MV-4-11 (cell line): ENCODE measurements around the gene CGB5.
"Not testable (repeated sequence)": the region's sequence is repeated elsewhere in the genome, so short reads cannot be mapped to it uniquely, and the experiment has no call there.

Experiments
- DNase-seq: peaks from one replicate; lab custom pipeline; 2025; lab: John Stamatoyannopoulos, UW

CGB5 gene

DNA sequence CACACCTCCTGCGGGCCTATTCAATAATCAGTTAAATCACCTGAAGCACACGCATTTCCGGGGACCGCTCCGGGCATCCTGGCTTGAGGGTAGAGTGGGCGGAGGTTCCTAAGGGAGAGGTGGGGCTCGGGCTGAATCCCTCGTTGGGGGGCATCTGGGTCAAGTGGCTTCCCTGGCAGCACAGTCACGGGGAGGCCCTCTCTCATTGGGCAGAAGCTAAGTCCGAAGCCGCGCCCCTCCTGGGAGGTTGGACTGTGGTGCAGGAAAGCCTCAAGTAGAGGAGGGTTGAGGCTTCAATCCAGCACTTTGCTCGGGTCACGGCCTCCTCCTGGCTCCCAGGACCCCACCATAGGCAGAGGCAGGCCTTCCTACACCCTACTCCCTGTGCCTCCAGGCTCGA lies at the start of gene CGB5:
CGB5 (plus strand) TSS at position 301 of the 400 bp plus-strand sequence. CDS start 362 bp downstream, outside the sequence.
- DNase-seq: not testable (repeated sequence)

DNA sequence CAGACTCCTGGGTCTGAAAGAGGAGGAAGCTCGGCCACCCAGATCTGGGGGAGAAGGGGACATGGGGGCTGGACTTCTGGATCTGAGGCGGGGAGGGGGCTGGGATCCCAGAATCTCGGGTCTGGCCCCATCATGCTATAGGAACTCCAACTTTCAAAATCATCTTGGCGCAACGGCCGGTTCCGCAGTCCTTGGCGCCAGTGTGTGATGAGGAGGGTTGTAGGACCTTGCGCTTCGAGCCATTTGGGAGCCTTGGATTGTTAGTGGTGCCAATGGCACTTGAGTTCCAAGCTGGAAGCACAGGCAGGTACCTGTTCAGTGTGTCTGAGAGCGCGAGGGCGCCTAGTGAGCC lies 49.6 kb upstream of the CGB5 start:
- DNase-seq: no peak

DNA sequence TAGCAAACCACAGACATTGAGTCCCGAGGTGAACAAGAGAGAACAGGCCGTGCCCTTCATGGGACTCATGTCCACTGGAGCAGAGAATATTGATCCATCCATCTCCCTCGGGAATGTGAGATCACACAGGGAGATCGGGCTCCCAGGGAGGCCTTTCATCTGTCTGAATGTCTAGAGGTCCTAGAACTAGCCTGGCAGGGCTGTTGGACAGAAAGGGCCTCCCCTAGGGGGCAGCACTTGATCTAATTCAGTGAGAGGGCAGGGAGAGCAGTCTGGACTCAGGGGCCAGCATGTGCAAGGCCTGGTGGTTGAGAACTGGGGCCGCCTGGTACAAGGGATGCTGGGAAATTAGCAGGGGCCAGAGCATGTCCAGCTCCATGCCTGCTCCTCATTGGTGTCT lies 45.7 kb upstream of the CGB5 start:
- peak; percentile 52 for DNase-seq

DNA sequence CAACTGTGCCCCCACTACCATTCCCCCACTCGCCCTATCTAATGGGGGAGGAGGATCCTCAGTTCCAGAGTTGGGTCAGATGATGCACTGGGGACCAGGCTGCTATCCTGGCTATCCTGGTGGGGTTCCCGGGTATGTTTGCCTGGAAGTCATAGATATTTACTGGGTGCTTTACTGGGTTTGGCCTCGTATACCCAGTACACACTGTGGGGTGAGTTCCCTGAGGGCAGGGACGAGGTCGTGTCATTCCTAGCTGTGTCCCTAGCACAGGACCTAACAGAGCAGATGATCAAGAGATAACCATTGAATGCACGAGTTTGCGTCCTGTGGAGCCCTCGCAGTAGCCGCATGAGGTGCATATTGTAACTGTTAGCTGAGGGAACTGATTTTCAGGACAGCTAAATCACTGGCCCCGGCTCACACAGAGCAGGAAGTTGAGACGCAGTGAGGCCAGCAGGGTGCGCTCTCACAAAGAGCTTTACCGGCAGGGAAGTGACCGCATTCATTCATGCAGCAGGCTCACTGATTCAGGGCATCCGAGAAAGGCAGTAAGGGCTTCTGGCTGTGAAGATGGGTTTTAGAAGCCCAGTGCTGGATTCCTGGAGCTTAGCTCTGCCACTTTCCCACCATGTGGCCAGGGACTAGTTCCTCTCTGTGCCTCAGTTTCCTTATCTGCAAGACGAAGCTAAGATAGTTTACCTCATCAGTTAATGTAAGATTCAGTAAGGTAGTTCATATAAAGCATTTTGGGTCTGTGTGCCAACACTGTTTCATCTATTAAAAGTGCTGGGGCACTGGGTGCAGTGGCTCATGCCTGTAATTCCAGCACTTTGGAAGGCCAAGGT lies 43.9 kb upstream of the CGB5 start:
- peak; percentile 73 for DNase-seq

DNA sequence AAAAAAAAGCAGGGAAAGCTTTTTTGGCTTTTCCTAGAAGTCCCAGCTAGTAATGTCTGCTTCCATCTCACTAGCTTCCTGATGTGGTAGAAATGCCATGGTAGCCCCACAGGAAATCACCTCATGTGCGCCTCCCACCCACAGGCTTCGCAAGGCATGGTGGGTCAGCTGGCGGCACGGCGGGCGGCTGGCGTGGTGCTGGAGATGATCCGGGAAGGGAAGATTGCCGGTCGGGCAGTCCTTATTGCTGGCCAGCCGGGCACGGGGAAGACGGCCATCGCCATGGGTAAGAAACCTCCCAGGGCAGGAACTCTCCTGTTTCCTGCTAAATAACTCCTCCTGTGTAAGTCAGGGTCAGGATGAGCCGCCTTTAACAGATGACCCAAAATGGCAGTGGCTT lies 39.5 kb upstream of the CGB5 start:
- DNase-seq: no peak

DNA sequence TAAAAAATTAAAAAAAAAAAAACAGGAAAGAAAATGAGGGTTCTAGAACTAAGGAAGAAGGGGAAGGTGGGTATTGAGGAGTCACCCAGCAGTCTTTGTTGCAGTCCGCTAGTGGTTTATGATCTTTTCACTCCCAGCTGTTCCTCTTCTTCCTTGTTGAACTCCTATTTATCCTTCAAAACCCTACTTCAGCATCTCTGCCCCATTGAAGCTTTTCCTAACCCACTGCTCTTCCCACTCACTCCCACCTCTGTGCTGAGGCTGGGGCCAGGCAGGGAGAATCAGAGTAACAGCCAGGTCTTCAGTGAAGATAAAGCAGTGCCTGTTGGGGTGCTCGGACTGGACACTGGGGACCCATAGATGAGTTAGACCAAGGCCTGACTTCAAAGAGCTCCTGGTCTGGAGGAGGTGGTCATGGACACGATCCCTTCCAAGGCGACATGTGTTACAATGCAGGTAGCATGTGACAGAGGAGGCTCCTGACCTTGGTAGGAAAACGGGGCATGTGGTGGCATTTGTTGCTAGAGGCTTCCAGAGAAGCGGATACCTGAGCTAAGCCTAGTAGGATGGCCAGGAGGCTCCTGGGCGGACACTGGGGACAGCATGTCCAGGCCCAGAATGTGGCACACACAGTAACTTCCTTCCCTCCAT lies 38.6 kb upstream of the CGB5 start:
- DNase-seq: no peak

DNA sequence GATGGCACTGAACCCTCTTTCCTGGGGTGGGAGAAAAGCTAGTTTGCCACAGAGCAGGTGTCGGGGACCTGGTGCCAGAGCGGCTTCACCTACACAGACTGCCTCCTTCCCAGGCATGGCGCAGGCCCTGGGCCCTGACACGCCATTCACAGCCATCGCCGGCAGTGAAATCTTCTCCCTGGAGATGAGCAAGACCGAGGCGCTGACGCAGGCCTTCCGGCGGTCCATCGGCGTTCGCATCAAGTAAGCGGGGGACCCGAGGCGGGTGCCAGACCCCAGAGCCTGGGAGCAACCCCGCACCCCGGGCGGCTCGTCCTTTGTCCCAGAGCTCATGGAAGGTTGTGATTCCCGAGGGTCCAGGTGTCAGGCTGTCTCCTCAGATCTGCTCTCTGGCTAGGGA lies 36.7 kb upstream of the CGB5 start:
- DNase-seq: no peak

DNA sequence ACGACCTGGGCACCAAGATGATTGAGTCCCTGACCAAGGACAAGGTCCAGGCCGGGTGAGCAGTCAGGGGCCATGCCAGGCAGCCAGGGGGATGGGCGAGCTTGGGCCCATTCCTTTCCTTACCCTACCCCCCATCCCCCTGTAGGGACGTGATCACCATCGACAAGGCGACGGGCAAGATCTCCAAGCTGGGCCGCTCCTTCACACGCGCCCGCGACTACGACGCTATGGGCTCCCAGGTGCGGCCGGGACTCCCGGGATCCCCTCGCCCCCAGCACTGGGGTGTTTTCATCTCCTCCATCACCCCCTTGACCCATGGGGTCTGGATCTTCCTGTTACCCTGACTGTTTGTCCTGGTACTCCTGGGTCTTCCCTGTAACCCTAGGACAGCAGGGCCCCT lies 33.8 kb upstream of the CGB5 start:
- DNase-seq: no peak

DNA sequence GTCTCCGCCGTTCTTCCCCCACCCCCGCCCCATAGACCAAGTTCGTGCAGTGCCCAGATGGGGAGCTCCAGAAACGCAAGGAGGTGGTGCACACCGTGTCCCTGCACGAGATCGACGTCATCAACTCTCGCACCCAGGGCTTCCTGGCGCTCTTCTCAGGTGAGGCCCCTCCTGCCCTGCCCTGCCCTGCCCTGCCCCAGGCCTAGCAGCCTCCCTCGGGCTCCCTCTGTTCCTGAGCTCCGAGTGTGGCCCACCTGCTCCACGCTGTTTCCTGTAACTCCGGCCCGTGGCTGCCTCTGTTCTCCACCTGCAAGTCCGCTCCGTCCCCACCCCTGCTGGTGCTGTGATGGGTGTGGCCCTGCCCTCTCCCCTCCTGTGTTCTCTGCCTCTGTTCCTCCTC lies 33.2 kb upstream of the CGB5 start:
- DNase-seq: no peak

DNA sequence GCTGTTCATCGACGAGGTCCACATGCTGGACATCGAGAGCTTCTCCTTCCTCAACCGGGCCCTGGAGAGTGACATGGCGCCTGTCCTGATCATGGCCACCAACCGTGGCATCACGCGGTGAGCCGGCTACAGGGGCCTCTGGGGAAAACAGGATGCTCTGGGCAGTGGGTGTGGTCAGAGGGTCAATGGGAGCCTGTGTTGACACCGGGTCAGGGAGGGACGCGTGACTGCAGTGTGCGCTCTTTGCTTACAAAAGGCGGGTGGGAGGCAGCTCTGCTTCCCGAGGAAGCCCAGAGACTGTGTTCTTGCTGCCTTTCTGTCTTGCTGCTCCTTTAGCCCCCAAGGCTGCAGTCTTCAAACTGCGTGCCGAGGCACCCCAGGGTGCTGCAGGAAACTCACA lies 32.5 kb upstream of the CGB5 start:
- DNase-seq: no peak

DNA sequence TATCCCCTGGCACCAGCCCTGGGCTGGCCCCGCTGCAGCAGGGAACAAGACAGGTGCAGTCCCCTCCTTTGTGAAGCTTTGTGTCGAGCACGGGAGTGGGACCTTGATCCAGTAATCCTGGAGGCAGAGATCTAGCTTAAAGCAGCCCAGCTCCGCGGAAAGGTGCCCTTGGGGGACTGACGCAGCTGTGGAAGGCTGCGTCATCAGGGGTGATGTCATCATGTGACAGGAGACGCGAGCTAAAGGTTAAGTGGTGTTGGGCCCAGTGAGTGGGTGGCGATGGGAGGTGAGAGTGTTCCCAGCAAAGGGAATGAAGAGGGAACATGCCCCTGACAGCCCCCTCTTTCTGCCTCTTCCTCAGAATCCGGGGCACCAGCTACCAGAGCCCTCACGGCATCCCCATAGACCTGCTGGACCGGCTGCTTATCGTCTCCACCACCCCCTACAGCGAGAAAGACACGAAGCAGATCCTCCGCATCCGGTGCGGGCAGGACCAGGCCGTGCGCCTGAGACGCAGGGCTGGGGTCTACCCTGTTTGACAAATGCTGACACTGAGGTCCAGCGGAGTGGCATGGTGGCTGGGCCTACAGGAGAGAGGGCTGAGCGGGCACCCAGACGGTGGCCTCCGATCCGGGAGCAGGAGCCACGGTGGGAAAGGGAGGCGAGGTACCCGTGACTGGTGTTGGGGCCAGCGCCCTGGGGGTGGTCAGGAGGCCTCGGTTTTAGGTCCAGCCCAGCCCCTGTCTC lies 29.4 kb upstream of the CGB5 start:
- no peak for DNase-seq

DNA sequence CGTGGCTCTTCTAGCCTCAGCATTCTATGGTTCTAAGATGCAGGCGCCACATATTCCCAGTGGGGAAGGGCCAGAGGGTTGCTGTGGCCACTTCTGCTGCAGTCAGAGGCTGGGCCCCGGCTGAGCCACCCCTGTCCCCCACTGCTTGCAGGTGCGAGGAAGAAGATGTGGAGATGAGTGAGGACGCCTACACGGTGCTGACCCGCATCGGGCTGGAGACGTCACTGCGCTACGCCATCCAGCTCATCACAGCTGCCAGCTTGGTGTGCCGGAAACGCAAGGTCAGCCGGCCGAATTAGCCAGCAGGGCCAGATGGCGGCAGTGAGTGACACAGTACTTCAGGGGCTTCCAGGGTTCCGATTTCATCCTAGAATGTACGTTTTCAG lies 28.8 kb upstream of the CGB5 start:
- no peak for DNase-seq

DNA sequence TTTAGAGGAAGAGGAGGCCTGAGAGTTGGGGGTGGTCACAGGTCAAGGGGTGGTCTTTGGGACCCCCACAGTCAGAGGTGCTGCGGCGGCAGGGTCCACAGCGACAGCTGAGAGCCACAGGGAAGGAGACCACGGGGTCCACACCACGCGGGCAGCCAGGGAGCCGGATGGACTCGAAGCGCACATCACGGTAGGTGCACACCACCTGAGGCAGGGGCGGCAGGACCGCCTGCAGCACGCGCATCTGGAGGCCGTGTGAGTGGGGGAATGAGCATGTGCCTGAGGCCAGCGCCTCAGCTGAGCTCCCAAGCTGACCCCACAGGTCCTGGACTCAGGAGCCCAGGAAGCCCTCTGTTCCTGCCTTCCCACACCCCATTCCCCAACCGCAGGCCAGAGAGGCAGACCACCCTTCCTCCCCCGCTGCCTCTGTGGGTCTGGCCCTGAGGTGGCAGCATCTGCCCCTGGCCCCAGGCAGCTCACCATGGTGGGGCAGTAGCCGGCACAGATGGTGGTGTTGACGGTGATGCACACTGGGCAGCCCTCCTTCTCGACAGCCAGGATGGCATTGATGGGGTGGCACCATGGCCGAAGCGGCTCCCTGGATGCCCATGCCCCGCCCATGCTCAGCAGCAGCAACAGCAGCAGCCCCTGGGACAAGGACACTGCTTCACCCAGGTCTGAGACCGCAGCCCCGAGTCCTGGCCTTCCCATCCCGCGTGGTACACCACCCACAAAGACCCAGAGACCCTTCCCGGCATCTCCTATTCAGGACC lies 27.4 kb upstream of the CGB5 start:
- DNase-seq: no peak

DNA sequence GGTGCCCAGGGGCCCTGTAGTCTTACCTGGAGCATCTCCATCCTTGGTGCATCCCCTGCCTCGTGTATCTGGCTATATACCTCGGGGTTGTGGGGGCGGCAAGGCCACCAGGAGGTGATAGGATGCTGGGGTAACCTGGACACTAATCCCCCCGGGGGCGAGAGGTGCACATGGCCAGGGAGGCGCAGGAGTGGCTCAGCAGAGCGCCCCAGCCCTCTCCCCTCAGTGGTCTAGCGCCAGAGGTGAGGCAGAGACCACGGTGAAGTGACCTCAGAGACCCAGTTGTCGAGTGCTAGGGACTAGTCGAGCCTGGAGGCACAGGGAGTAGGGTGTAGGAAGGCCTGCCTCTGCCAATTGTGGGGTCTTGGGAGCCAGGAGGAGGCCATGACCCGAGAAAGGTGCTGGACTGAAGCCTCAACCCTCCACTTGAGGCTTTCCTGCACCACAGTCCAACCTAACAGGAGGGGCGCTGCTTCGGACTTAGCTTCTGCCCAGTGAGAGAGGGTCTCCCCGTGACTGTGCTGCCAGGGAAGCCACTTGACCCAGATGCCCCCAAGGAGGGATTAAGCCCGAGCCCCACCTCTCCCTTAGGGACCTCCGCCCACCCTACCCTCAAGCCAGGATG lies 26.5 kb upstream of the CGB5 start, which contains the start of gene LHB:
LHB (minus strand) TSS at position 51 of the 625 bp plus-strand sequence; CDS start at position 41, 10 bp downstream.
- DNase-seq: no peak

DNA sequence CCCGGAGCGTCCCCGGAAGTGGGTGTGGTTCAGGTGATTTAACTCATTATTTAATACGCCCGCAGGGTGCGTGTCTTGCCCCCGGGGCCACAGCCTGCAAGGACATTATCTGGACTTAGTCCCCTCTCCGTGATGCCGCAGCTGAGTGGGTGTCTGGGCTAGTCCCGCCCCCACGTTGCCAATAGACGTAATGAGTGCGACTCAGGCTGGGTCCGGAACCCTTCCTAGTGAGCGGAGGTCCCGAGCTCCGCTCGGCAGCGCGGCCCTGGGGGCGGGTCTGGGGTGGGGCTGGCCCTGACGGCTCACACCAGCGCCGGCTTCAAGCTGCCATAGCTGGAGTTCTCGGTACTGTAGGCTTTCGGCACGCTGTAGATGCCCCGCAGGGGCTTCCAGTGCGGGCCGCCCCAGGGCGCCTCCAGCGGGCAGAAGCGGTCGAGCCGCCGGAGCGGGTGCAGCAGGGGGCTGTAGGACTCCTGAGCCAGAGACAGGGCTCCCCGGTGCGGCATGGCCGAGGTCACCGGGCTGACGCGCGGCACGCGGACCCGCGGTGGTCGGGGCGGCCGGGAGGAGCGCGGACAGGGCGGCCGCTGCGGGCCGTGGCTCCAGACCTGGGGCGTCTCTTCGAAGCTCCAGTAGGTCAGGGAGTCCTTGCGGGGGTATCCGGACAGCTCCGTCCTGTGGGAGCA lies 25.8 kb upstream of the CGB5 start:
- DNase-seq: peak; percentile 49

DNA sequence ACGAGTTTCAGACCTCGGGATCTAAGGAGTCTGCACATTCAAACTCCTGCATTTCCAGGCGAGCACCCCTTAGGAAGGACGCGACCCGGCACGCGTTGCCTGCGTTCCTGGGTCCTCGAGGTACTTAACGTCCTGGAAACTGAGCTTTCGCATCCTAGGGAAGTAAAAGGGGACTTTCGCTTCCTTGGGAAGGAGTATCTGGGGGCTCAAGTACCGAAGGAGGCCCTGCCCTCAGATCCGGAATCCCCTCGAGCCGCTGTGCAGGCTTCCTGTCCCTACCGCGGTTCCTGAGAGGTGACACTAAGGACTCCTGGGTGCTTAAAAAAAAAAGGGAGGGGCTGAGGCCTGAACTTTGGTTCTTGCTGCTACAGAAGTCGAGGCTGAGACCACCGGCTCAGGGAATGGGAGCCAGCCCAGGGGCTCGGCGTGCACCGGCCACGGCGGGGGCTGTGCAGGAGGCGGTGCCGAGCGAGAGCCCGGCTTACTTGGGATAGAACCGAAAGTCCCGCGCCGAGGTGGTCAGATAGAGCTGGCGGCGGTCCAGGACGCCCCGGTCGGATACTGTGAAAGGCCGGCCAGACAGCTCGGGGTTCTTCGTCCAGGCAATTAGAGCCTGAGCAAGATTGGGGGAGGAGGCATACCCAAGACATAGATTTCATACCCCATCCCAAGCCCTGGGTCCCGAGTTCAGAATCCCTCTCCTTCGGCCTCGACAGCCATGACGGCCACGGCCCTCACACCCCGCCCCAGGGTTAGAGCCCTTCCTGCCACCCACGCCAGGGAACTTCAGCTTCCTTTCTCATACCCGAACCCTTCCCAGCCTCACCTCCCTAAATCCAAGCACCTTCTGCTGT lies 25.0 kb upstream of the CGB5 start:
- peak; percentile 23 for DNase-seq

DNA sequence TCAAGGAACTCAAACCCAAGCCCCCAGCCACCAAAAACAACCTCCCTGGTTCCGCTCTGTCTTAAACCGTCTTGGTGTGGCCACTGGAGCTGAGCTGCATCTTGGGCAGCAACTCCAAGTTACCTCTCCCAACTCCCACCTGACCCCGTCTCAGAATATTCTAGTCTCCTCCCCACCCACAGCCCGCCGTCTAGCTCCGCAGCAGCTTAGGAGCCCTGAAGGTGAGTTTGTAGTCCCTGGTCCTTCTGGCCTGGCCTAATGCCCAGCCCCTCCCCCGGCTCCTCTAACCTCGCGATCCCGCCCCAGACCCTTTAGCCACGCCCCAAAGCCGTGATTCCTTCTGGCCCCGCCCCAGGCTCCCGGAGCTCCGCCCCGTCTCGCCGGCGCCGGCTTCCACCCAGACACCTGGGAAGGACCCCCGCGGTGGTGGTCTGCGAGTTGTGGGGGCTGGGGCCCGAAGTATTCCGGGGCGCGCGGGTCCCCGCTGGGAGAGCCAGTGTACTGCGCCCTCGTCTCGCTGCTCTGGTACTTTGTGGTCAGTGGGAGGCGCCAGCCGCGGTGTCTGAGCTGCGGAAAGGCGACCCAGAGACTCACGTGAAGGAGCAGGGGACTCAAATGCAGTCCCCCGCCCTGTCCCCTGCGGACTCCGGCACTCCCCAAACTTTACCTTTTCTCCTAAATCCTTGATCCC lies 24.3 kb upstream of the CGB5 start:
- DNase-seq: peak; percentile 23

DNA sequence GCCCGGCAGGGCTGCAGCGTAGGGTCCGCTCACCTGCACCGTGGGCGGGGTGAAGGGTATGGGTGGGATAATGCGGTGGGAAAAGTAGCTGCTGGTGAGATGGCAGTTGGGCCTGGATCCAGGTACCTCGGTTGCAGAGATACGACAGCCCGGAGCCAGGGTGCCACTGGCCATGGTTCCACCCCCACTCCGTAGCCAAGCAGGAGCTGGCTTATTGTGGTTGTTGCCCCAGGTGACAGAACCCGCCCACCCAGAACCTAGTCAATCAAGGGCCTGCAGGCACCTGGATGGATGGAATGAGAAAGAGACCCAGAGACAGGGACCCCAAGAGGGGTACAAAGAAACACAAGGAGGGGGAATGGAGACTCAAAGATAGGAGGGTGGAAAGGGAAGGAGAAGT lies 23.3 kb upstream of the CGB5 start:
- DNase-seq: no peak
